ENCODE results near the gene SLC45A1.

SLC45A1 gene

DNA sequence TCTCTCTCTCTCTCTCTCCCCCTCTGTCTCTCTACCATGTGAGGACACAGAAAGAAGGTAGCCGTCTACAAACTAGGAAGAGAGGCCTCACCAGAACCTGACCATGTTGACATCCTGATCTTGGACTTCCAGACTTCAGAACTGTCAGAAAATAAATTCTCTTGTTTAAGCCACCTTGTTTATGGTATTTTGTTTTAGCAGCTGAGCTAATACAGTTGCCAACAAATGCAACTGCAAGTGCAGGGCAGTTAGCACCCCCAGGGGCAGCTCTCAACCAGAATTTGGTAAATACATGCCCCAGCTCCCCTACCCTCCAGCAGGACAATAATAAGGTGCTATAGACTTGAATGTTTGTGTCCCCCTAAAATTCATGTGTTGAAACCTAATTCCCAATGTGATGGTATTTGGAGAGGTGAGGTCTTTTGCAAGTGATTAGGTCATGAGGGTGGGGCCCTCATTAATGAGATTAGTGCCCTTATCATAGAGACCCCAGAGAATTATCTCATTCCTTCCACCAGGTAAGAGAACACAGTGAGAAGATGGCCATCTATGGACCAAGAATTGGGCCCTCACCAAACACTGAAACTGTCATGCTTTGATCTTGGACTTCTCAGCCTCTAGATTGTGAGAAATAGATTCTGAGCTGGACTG, 6.7 kb upstream of the SLC45A1 start:
- no peak for DNase-seq (ENCODE audit: low spot score)

DNA sequence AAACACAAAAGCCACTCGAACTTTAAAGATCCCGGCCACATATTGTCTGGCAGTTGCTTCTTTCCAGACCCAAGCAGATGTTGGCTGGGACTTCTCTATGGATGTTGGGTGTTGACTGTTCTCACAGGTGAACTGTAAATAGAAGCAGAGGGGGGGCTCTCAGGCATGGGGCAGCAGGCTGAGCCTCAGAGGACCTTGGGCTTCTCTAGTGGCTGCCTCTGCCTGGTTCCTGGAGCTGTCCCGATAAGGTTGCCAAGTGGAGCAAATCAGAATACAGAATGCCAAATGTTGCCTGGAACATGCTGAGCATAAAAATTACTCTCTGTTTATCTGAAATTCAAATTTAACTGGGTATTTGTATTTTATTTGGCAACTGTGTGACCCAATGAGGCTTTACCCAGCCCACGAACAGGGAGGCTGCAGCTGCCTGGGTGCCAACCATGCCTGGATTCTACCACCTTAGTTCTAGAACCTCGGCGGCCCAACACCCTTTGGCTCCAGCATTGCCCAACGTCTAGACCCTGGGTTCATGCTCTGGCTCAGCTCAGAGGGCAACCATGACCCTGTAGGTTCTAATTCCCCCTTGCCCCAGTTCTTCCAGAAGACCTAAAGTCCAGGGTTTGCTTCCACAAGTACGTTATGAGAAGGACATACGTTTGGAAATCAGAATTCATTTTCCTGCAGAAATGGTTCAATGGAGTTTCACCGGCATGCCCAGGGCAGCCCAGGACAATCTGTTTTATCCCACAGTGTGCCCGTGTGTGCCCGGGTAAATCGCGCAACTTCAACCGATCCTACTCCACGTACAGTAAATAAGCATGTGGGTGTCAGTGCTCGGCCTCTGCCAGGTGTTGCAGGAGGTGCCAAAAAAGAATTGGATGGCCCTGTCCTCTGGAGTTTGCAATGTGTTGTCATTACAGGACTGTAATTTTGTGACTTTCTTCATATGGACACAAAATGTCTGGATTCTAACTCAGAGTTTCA, 5.4 kb upstream of the SLC45A1 start:
- no peak for DNase-seq (ENCODE audit: low spot score)

DNA sequence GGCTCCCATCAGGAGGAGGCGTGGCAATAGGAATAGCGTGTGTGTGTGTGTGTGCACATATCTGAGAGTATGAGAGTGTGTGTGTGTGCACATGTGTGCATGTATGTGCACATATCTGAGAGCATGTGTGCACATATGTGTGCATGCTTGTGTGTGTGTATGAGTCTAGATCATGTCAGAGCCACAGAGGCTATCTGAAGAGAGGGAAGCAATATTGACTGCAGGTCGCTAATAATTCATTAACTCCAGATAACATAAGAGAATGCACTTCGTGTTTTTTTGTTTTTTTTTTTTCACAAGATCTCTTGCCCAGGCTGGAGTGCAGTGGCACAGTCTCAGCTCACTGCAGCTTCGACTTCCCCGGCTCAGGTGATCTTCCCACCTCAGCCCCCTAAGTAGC, 4.7 kb upstream of the SLC45A1 start:
- no peak for DNase-seq (ENCODE audit: low spot score)

DNA sequence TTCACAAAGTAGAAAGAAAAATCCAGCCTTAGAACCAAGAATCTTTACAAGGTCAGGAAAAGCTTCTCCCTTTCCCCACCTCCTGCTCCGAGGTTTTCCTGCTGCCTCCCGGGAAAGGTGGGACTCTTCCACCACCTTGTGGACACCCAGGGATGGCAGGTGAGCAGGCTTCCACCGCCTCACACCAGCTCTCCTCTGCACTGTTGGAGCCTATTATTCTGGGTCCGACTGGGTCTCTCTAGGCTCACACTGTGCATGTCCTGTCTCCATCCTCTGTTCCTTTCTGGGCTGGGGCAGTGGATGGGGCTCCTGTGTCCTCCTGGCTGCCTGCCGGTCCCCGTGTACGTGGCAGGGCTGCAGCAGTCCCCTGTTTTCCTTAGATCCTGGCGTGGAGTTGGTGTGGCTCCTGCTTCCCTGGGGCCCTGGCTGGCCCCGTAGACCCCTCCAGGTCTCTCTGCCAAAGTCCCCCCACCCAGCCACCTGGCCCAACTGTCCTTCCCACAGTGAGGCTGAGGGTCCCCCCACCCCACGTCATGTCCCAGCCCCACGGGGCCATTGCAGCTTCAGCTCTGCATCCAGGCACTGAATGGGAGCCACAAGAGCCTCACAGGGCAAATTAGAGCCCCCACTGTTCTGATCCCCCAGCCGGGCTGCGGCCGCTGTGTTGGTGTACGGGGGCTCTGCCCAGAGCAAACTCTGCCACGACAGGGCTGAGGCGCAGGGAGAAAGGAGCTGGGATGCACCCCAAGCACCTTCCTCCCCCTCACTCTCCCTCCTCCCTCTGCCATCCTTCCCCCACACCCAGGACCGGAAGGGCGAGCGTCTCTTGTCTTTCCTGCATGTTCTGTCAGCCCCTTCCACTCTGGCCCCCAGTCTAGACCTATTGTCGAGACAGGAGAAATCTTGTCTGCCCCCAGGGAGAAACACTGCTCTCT, 3.3 kb upstream of the SLC45A1 start:
- DNase-seq (ENCODE audit: low spot score), result peak; percentile 79

GRCh38 chr1:8315573-8316475, 2.1 kb upstream of the SLC45A1 start:
- DNase-seq (ENCODE audit: low spot score), result peak; percentile 6

GRCh38 chr1:8318436-8318835, 522 bp downstream of the SLC45A1 start:
- DNase-seq (ENCODE audit: low spot score), result peak; percentile 4

- DNase-seq (ENCODE audit: low spot score), result no peak
Observed at GRCh38 chr1:8321612-8322011, 3.7 kb downstream of the SLC45A1 start.

- no peak for DNase-seq (ENCODE audit: low spot score)
Observed at GRCh38 chr1:8323706-8324105, 5.8 kb downstream of the SLC45A1 start.

DNA sequence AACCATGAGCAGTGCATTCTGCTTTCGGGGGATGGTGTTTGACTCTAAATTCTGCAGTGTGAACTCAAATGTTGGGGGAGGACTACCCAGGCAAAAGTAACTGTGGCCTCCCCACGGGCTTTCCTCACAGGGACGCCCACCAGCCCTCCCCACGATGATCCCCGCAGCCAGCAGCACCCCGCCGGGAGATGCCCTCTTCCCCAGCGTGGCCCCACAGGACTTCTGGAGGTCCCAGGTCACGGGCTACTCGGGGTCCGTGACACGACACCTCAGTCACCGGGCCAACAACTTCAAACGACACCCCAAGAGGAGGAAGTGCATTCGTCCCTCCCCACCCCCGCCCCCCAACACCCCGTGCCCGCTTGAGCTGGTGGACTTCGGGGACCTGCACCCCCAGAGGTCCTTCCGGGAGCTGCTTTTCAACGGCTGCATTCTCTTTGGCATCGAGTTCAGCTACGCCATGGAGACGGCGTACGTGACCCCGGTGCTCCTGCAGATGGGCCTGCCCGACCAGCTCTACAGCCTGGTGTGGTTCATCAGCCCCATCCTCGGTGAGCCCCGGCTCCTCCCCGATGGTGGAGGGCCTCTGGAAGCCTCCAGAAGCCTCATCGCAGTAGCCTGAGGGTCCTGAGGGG, 6.4 kb downstream of the SLC45A1 start:
- no peak for DNase-seq (ENCODE audit: low spot score)

GRCh38 chr1:8325771-8326170, 7.9 kb downstream of the SLC45A1 start:
- DNase-seq (ENCODE audit: low spot score), result no peak

- no peak for DNase-seq (ENCODE audit: low spot score)
Observed at GRCh38 chr1:8326265-8326664, 8.4 kb downstream of the SLC45A1 start.

DNA sequence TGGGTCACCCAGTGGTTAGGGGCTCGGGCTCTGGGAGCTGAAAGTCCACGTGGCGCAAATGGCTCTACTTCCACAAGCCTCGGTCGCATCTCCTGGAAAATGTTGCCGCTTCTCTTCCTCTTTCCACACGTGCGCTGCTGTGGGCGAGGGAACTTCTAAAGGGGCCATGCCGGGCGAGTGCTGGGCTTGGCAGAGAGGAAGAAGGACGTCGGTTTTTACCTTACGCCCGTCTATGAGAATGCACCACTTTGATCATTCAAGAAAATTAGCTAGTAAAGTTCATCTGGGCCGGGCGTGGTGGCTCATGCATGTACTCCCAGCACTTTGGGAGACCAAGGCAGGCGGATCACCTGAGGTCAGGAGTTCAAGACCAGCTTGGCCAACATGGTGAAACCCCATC, 10.4 kb downstream of the SLC45A1 start:
- DNase-seq (ENCODE audit: low spot score), result no peak

DNA sequence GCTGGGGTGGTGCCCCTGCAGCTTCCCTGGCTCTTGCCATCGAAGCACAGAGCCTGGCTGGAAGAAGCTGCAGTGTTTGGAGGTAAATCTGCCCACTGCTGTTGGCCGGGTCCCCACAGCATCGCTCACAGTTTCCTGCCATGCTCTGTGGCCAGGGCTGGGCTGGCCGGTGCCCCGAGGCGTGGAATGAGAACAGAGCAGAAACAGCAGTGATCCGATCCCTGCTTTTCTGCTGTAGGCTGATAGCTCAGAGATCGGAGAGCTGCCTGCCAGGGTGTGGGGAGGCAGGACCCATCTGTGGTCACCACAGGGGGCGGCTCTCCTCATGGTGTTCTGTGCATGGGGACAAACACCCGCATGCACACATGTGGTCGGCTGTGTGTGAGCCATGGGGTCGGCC, 11.5 kb downstream of the SLC45A1 start:
- no peak for DNase-seq (ENCODE audit: low spot score)

DNA sequence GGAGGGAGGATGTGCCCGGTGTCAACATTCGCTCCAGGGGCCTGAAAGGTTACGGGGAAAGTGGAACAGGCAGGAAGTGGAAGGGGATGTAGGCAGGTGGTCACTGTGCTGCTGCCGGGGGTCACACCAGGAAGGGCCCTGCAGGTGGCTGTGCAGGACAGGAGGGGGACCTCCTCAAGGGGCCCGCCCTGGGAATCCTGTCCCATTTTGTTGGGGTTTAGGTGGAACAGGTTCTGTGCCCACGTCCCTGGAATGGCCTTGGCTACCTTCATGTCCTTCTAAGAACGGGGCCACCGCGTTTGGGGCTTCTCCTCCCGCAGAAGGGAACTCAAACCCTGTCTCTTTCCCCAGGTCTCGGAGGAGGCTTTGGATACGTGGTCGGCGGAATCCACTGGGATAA, 11.9 kb downstream of the SLC45A1 start:
- DNase-seq (ENCODE audit: low spot score), result no peak

- DNase-seq (ENCODE audit: low spot score), result no peak
Observed at GRCh38 chr1:8330271-8331125, 12.6 kb downstream of the SLC45A1 start.

DNA sequence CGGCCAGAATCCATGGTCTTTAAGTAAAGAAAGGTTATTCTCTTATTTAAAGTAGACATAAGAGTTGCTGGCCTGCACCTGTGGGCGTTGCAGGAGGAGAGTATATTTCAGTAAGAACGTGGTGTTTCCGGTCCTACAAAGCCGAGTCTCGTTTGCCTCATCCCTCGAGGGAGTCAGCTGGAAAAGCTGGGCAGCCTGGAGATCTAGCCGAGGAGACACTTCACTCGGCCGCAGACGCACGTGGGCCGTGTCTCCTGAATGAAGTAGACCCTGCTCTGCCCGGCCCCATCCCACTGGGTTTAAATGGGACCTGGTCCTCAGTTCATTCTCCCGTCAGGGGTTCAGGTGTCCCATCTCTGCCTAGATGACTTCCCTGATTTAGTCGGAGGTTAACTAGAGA, 14.9 kb downstream of the SLC45A1 start:
- DNase-seq (ENCODE audit: low spot score), result no peak

DNA sequence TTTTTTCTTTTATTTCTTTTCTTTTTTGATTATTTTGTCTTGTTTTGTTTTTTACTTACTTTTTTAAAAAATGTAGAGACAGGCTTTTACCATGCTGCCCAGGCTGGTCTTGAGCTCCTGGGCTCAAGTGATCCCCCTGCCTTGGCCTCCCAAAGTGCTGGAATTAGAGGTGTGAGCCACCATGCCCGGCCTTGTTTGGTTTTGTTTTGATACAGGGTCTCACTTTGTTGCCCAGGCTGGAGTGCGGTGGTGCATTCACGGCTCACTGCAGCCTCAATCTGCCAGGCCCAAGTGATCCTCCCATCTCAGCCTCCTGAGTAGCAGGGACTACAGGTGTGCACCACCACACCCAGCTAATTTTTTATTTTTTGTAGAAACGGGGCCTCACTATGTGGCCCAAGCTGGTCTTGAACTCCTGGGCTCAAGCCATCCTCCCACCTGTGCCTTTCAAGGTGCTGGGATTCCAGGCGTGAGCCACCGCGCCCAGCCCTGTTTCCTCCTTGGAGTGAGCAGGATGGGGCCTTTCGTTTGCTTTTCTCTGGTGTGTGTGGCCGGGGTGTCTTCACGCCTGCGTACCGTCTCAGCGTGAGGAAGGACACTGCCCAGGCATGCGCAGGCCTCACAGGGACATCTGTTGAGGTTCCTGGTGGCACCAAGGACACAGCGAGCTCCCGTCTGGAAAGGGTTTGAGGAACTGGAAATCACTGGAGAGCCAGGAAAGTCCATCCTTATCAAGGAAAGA, 15.5 kb downstream of the SLC45A1 start:
- DNase-seq (ENCODE audit: low spot score), result no peak

DNA sequence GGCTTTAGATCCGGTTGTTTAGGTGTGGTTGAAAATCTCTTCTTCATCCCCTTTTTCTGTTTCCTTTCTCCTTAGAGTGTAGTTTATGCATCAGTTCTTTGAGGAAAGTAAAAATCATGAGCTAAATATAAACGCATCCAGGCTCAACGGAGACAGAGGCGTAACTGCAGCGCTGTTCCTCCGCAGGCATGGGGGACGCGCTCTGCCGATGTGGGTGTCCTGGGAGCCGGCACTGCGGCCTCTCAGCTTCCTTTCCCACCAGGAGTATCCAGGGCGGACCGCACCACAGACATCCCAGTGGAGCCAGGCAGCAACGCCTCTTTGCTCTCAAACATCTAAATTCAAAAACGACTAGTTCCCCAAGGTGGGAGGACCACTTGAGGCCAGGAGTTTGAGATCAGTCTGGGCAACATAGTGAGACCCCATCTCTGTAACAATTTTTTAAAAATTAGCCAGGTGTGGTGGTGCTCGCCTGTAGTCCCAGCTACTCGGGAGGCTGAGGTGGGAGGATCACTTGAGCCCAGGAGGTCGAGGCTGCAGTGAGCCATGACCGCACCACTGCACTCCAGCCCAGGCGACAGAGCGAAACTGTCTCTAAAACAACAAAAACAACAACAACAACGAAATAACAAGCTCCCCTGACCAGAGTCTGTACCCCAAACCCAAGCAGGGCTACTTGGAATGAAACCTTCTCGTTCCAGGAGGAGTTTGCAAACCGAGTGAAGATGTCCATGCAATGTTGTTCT, 16.4 kb downstream of the SLC45A1 start:
- no peak for DNase-seq (ENCODE audit: low spot score)

Data from kidney tubule cell (primary cell).